WTC11 (cell line): Measurements from ENCODE around the gene PITX1. TPM values are rescaled to one million over a fixed set of nuclear protein-coding genes. Genes with fewer than 3 reads are reported as not detected.
A peak's percentile ranks its signal among the peaks of the same experiment; 100 is the strongest.

Experiments used
- ATAC-seq: fragments of 200-7000 bp; cut with Tn5 transposase; 2 replicates; pipeline ENCODE4 v1.10.0; 2021; ENCODE audit warnings: mild to moderate bottlenecking, moderate library complexity
- CTCF ChIA-PET: fragments of 300-600 bp; sonication (Branson Sonifier 250); formaldehyde crosslinking; loops from one replicate; lab custom pipeline; 2021; ENCODE audit warnings: antibody characterized with exemption; lab: Charles Lee
- POLR2A ChIA-PET: fragments of 350-600 bp; sonication (Branson Sonifier 250); formaldehyde crosslinking; loops from one replicate; lab custom pipeline; 2021; ENCODE audit warnings: antibody characterized with exemption; lab: Charles Lee
- DNase-seq: peaks from one replicate; pipeline ENCODE4 v3.0.0; 2021; ENCODE audit warnings: low spot score
- H3K27ac Mint-ChIP-seq: 2 replicates; pipeline ENCODE4 v1.8.0; 2021; ENCODE audit warnings: mixed read lengths
- H3K27me3 Mint-ChIP-seq: 2 replicates; pipeline ENCODE4 v1.8.0; 2021; ENCODE audit warnings: low read depth, mild to moderate bottlenecking, moderate library complexity, mixed read lengths
- H3K36me3 Mint-ChIP-seq: 2 replicates; pipeline ENCODE4 v1.8.0; 2021; ENCODE audit warnings: mixed read lengths
- H3K4me1 Mint-ChIP-seq: 2 replicates; pipeline ENCODE4 v1.8.0; 2022; ENCODE audit warnings: mixed read lengths
- H3K4me3 Mint-ChIP-seq: 2 replicates; pipeline ENCODE4 v1.8.0; 2021; ENCODE audit warnings: mild to moderate bottlenecking, moderate library complexity, mixed read lengths
- H3K9me3 Mint-ChIP-seq: 2 replicates; pipeline ENCODE4 v1.8.0; 2021; ENCODE audit warnings: mixed read lengths
- CREM ChIP-seq: sonication (generic); formaldehyde crosslinking; IDR thresholded peaks from 2 replicates; pipeline ENCODE4 v1.8.1; 2022; ENCODE audit warnings: mild to moderate bottlenecking, missing genetic modification reagents, moderate library complexity
- FOXP1 ChIP-seq: sonication (generic); formaldehyde crosslinking; IDR thresholded peaks from 2 replicates; pipeline ENCODE4 v1.8.0; 2022; ENCODE audit warnings: missing genetic modification reagents, mild to moderate bottlenecking, moderate library complexity, borderline replicate concordance
- FOXP4 ChIP-seq: sonication (generic); formaldehyde crosslinking; IDR thresholded peaks from 2 replicates; pipeline ENCODE4 v1.8.0; 2022; ENCODE audit warnings: mild to moderate bottlenecking, missing genetic modification reagents
- IRF1 ChIP-seq: sonication (generic); formaldehyde crosslinking; IDR thresholded peaks from 2 replicates; pipeline ENCODE4 v1.8.0; 2023; ENCODE audit warnings: missing genetic modification reagents
- NR1H2 ChIP-seq: sonication (generic); formaldehyde crosslinking; IDR thresholded peaks from 2 replicates; pipeline ENCODE4 v1.9.0; 2021; ENCODE audit warnings: mild to moderate bottlenecking, moderate library complexity, missing genetic modification reagents
- PRDM15 ChIP-seq: sonication (generic); formaldehyde crosslinking; IDR thresholded peaks from 2 replicates; pipeline ENCODE4 v1.8.0; 2022; ENCODE audit warnings: missing genetic modification reagents
- PRRX2 ChIP-seq: fragments of 250-450 bp; sonication (Bioruptor Pico); IDR thresholded peaks from 2 replicates; pipeline ENCODE4 v1.8.0; 2021; ENCODE audit warnings: mild to moderate bottlenecking
- RELA ChIP-seq: sonication (generic); formaldehyde crosslinking; IDR thresholded peaks from 2 replicates; pipeline ENCODE4 v1.8.1; 2022; ENCODE audit warnings: missing genetic modification reagents, mild to moderate bottlenecking, borderline replicate concordance
- TCF7 ChIP-seq: sonication (generic); formaldehyde crosslinking; IDR thresholded peaks from 2 replicates; pipeline ENCODE4 v1.8.0; 2022; ENCODE audit warnings: mild to moderate bottlenecking, low read depth, missing genetic modification reagents, moderate library complexity
- ZMAT4 ChIP-seq: fragments of 250-450 bp; sonication (Bioruptor Pico); IDR thresholded peaks from 2 replicates; pipeline ENCODE4 v1.9.0; 2021; ENCODE audit warnings: mild to moderate bottlenecking
- ZNF425 ChIP-seq: fragments of 250-450 bp; sonication (Bioruptor Pico); conservative IDR thresholded peaks from 2 replicates; pipeline ENCODE4 v1.9.0; 2021; ENCODE audit warnings: mild to moderate bottlenecking
- ZNF532 ChIP-seq: fragments of 250-450 bp; sonication (Bioruptor Pico); IDR thresholded peaks from 2 replicates; pipeline ENCODE4 v1.9.0; 2021; ENCODE audit warnings: mild to moderate bottlenecking, borderline replicate concordance
- ZSCAN18 ChIP-seq: fragments of 250-450 bp; sonication (Bioruptor Pico); IDR thresholded peaks from 2 replicates; pipeline ENCODE4 v2.1.2; 2022; ENCODE audit warnings: mild to moderate bottlenecking, moderate library complexity
- total RNA-seq: library from RNA; stranded (reverse); gene quantifications from 3 replicates; pipeline ENCODE4 v1.2.3, GENCODE V29; 2021

PITX1 gene
- total RNA-seq, 1 experiment from 2014 or later, result 0.13 TPM

GRCh38 chr5:135030123-135030955 lies 3.7 kb downstream of the PITX1 start (continued):
- TF ChIP-seq ZNF532, result no peak
- TF ChIP-seq NR1H2 (CRISPR knock-in tag), result no peak
- TF ChIP-seq PRRX2 (CRISPR knock-in tag), result no peak

GRCh38 chr5:135029477-135030122 lies 4.4 kb downstream of the PITX1 start:
- Mint-ChIP-seq H3K9me3 (no peaks in the 10 kb centered on the region), H3K27ac (no peak overlapping the region), H3K27me3 (peaks cover 94% of the 10 kb centered on the region), H3K4me1 (peaks cover 48% of the 10 kb centered on the region), H3K36me3 (no peaks in the 10 kb centered on the region), H3K4me3 (peak overlapping the region; percentile 61)
- TF ChIP-seq RELA (CRISPR knock-in tag), result no peak
- no peak for DNase-seq
- no peak for ATAC-seq
- CTCF ChIA-PET, result interaction anchor here (1.0 kb wide), 1 partner anchor 150 kb away, joined by 3 read pairs; no protein-coding TSS in a partner anchor
- POLR2A ChIA-PET, result interaction anchor here (0.6 to 1.6 kb wide), 2 partner anchors 9 to 13 kb away, joined by 3 to 6 read pairs; no protein-coding TSS in a partner anchor

GRCh38 chr5:135028791-135029476 lies 5.1 kb downstream of the PITX1 start:
- Mint-ChIP-seq H3K4me1 (peaks cover 46% of the 10 kb centered on the region), H3K27me3 (peaks cover 96% of the 10 kb centered on the region), H3K36me3 (no peaks in the 10 kb centered on the region), H3K9me3 (no peaks in the 10 kb centered on the region), H3K4me3 (peak overlapping the region; percentile 61), H3K27ac (no peak overlapping the region)
- ChIA-PET POLR2A (interaction anchor here (0.6 to 1.6 kb wide), 2 partner anchors 10 to 14 kb away, joined by 3 to 6 read pairs; no protein-coding TSS in a partner anchor), CTCF (interaction anchor here (3.6 kb wide), 1 partner anchor 112 kb away, joined by 11 read pairs; no protein-coding TSS in a partner anchor)
- peak; percentile 20 for ATAC-seq
- DNase-seq, result peak; percentile 62
- peak; percentile 57 for TF ChIP-seq PRDM15 (CRISPR knock-in tag)
- no peak for TF ChIP-seq ZNF425 (CRISPR knock-in tag)
- no peak for TF ChIP-seq ZSCAN18
- TF ChIP-seq IRF1 (CRISPR knock-in tag), result no peak
- no peak for TF ChIP-seq CREM (CRISPR knock-in tag)
- TF ChIP-seq ZMAT4, result no peak
- TF ChIP-seq FOXP4, result no peak
- peak; percentile 75; the same call in 1 of the 2 replicates for TF ChIP-seq FOXP1 (CRISPR knock-in tag)
- TF ChIP-seq TCF7 (CRISPR knock-in tag), result 0 out of 2 replicates have a peak, but pooled peaks have one; percentile 34
